GM12892 (cell line): ENCODE data around the gene MEG3.

ENCODE experiments used
- DNase-seq: peaks from one replicate; pipeline ENCODE4 v3.0.0; 2011; ENCODE audit not compliant: insufficient read length
- FAIRE-seq: peaks from 2 replicates; lab custom pipeline; 2011; peaks lifted over from hg19 to GRCh38; lab: Jason Lieb, UNC
- POLR2A ChIP-seq: IDR thresholded peaks from 2 replicates; pipeline ENCODE4 v1.6.1; 2011; ENCODE audit warnings: low read depth, low read length, control low read depth
- POLR2AphosphoS5 ChIP-seq: IDR thresholded peaks from 2 replicates; pipeline ENCODE4 v1.6.1; 2011; ENCODE audit warnings: low read depth, low read length, control low read depth
- TAF1 ChIP-seq: IDR thresholded peaks from 2 replicates; pipeline ENCODE4 v1.6.1; 2011; ENCODE audit warnings: low read depth, mild to moderate bottlenecking, control low read depth, low read length, borderline replicate concordance

Gene MEG3

GRCh38 chr14:100874051-100874410, 48.1 kb downstream of the MEG3 start:
- no peak for DNase-seq
- TF ChIP-seq TAF1 (no peak), POLR2A (no peak), POLR2AphosphoS5 (no peak)
- FAIRE-seq = no peak

DNA sequence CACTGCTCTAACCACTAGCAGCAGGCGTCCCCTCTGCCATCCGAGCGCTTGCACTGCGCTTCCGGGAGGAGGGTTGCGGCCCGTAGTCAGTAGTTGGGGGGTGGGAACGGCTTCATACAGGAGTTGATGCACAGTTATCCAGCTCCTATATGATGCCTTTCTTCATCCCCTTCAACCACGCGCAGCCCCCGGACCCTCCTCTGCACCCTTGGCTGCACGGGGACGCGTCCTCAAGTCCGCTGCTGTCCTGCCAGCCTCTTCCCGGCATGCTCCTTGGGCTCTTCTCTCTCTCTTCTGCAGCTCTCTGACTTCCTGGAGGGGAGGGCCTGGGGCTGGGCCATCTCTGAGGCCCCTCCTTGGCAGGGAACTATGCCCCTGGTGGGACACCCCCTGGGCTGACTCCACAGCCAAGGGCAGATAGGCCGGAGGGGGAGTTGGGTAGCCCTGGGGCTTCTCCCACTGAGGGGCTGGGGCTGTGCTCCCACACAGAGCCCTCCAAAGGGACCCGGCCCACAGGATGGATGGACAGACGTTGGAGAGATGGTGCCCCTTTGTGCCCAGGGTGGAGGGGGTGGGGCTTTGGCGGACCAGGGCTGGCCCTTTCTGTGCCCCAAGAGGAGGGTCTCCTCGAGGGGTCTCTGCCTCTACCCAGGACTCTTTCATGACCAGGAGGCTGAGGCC, 48.6 kb downstream of the MEG3 start:
- no peak for DNase-seq
- TF ChIP-seq POLR2AphosphoS5 (no peak), TAF1 (no peak), POLR2A (no peak)
- no peak for FAIRE-seq

- FAIRE-seq = no peak
- no peak for TF ChIP-seq POLR2A
- TF ChIP-seq POLR2AphosphoS5 = no peak
- no peak for TF ChIP-seq TAF1
- DNase-seq = no peak
Measured at GRCh38 chr14:100875126-100875525, 49.2 kb downstream of the MEG3 start.

GRCh38 chr14:100875861-100876590, 50.1 kb downstream of the MEG3 start:
- TF ChIP-seq TAF1 (no peak), POLR2A (no peak), POLR2AphosphoS5 (no peak)
- FAIRE-seq = no peak
- no peak for DNase-seq

DNA sequence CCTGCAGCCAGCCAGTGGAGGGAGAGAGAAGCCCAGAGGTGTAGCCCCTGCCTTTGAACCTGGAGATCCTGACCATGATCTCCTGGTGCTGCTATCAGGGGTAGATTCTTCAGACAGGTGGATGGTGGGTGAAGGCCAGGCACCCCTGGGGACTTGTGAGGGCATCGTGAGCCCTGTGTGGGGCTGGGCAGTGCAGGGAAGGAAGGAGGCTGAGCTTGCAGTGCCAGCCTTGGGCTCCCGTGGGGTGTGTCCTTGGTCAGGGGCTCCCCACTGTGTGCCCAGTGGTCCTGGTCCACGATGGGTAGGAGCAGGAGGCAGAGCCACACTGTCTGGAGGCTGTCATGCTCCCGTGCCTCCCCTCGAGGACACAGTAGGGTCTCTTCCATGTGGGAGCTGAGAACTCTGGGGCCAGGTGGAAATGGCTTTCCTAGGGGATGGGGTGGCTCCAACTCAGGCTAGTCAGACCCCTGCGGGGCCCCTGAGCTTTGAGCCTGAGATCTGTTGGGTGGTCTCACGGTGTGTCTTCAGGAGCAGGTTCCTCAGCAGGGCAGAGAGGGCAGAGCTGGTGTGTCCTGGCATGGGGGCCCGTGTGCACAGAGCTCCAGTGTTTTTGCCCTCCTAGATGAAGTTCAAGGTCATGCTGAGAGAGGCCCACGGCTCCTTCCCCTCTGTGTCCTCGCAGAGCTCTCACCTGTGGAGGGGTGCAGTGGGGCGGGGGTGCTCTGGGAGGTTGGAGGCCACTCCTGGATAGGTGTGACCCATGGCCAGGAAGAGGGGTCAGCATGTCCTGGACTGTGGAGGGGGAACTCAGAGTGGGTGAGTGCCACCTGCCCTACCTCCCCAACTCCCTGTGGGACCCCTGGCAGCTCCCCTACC, 52.6 kb downstream of the MEG3 start:
- FAIRE-seq (no peak), DNase-seq (no peak)
- no peak for TF ChIP-seq POLR2A
- no peak for TF ChIP-seq POLR2AphosphoS5
- no peak for TF ChIP-seq TAF1

DNA sequence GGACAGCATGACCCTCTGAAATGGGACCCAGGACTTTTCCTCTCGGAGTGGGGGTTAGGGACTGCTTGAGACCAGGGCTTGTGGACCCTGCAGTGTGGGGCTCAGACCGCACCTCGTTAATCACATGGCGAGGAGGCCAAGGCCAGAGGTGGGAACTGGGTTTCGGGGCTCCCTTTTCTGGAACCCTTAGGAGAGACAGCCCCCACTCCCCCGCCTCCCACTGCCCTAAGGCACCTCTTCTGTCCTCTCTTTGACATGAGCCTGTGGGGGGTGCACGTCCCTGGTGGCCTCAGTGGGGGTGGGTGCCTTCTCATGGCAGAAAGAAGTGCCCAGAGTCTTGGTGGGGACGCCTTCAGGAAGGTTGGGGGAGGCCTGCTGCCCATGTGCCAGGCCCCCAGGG, 53.3 kb downstream of the MEG3 start:
- no peak for FAIRE-seq
- DNase-seq = no peak
- TF ChIP-seq POLR2A = no peak
- no peak for TF ChIP-seq POLR2AphosphoS5
- TF ChIP-seq TAF1 = no peak

- DNase-seq = no peak
- TF ChIP-seq TAF1 = no peak
- no peak for TF ChIP-seq POLR2AphosphoS5
- no peak for TF ChIP-seq POLR2A
- FAIRE-seq = no peak
Measured at GRCh38 chr14:100879782-100880181, 53.9 kb downstream of the MEG3 start.

DNA sequence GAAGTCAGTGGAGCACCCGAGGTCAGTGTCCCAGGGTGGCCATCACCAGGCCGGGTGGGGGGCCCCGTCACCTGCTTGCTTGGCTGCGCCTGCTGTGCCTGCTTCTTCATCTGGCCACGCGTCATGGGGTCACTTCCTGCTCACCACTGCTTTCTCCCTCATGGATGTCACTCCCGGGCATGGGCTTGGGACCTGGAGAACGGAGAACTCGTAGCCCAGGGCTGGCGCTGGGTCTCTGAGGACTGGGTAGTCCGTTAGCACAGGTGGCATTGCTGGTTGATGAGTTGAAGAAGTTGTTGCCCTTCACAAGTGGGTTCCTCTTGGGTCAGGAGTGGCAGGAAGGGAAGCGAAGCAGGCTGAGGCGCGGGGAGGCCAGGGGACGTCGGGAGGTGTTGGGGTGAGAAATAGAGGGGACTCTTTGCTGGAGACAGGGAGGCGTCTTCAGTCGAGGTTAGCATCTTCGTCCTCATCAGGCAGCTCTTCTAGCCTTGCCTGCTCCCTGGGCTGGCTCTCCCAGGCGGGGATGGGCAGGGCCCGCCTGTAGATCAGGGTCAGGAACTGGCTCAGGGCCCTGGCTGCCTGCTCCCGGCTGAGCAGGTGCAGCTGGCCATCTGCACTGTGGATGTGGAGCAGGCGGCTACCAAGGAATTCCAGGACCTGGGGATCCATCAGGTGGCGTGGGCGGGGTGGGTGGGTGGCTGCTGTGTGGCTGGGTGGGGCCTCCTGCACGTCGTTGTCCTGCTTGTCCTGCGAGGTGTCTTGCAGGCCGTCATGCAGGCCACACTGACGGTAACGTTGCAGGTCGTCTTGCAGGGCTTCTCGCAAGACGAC, 54.6 kb downstream of the MEG3 start:
- DNase-seq (no peak), FAIRE-seq (no peak)
- TF ChIP-seq POLR2AphosphoS5 (no peak), TAF1 (no peak), POLR2A (no peak)

- FAIRE-seq = no peak
- no peak for TF ChIP-seq POLR2A
- no peak for TF ChIP-seq TAF1
- no peak for TF ChIP-seq POLR2AphosphoS5
Measured at GRCh38 chr14:100881211-100882025, 55.5 kb downstream of the MEG3 start.

GRCh38 chr14:100882026-100882967, 56.4 kb downstream of the MEG3 start:
- TF ChIP-seq TAF1 = no peak
- no peak for TF ChIP-seq POLR2AphosphoS5
- no peak for TF ChIP-seq POLR2A
- DNase-seq (no peak), FAIRE-seq (no peak)

More at GRCh38 chr14:100881211-100882025, 55.5 kb downstream of the MEG3 start:
- DNase-seq = no peak
